ENCODE results near the gene XPC.
A peak's percentile ranks its signal among the peaks of the same experiment; 100 is the strongest.

XPC gene

GRCh38 chr3:14179795-14180194, 1.4 kb upstream of the XPC start:
- DNase-seq (ENCODE audit: insufficient read length, low spot score) (no peak), FAIRE-seq (no peak)
- TF ChIP-seq CTCF (IDR thresholded peaks at IDR 0.05; ENCODE audit: insufficient read depth, missing control alignments), result no peak

- FAIRE-seq, result no peak
- DNase-seq (ENCODE audit: insufficient read length, low spot score), result no peak
- TF ChIP-seq CTCF (IDR thresholded peaks at IDR 0.05; ENCODE audit: insufficient read depth, missing control alignments), result no peak
Measured at GRCh38 chr3:14179114-14179465, 689 bp upstream of the XPC start.

GRCh38 chr3:14177580-14178246, 688 bp downstream of the XPC start:
- DNase-seq (ENCODE audit: insufficient read length, low spot score), result no peak
- FAIRE-seq, result no peak

GRCh38 chr3:14175383-14176037, 2.9 kb downstream of the XPC start:
- DNase-seq (ENCODE audit: insufficient read length, low spot score), result no peak
- no peak for TF ChIP-seq CTCF (IDR thresholded peaks at IDR 0.05; ENCODE audit: insufficient read depth, missing control alignments)
- FAIRE-seq, result no peak

More at GRCh38 chr3:14177580-14178246, 688 bp downstream of the XPC start:
- no peak for TF ChIP-seq CTCF (IDR thresholded peaks at IDR 0.05; ENCODE audit: insufficient read depth, missing control alignments)

GRCh38 chr3:14174483-14174882, 3.9 kb downstream of the XPC start:
- no peak for DNase-seq (ENCODE audit: insufficient read length, low spot score)
- no peak for FAIRE-seq
- no peak for TF ChIP-seq CTCF (IDR thresholded peaks at IDR 0.05; ENCODE audit: insufficient read depth, missing control alignments)

- FAIRE-seq (no peak), DNase-seq (ENCODE audit: insufficient read length, low spot score) (no peak)
- TF ChIP-seq CTCF (IDR thresholded peaks at IDR 0.05; ENCODE audit: insufficient read depth, missing control alignments), result no peak
Measured at GRCh38 chr3:14172496-14172895, 5.9 kb downstream of the XPC start.

- no peak for DNase-seq (ENCODE audit: insufficient read length, low spot score)
- no peak for TF ChIP-seq CTCF (IDR thresholded peaks at IDR 0.05; ENCODE audit: insufficient read depth, missing control alignments)
- peak; percentile 66 for FAIRE-seq
Measured at GRCh38 chr3:14170531-14171159, 7.8 kb downstream of the XPC start.
